Cortex of kidney (tissue), 1 donor: ENCODE data around the gene ATP11C.
"Not testable (repeated sequence)": the region's sequence is repeated elsewhere in the genome, so short reads cannot be mapped to it uniquely, and the experiment has no call there.

Experiments
- DNase-seq: peaks from one replicate; lab custom pipeline; 2025; lab: John Stamatoyannopoulos, UW

ATP11C gene

DNA sequence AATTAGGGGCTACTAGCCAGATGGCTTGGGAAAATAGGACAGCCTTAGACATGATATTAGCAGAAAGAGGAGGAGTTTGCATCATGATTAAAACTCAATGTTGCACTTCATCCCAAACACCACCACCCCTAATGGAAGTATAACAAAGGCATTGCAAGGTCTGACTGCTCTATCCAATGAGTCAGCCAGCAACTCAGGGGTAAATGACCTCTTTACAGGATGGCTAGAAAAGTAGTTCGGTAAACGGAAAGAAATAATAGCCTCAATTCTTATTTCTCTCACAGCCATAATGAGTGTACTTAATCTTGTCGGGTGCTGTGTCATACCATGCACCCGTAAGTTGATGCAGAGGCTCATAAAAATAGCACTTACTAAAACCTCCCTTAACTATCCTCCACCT lies 76.0 kb downstream of the ATP11C start:
- not testable (repeated sequence) for DNase-seq

DNA sequence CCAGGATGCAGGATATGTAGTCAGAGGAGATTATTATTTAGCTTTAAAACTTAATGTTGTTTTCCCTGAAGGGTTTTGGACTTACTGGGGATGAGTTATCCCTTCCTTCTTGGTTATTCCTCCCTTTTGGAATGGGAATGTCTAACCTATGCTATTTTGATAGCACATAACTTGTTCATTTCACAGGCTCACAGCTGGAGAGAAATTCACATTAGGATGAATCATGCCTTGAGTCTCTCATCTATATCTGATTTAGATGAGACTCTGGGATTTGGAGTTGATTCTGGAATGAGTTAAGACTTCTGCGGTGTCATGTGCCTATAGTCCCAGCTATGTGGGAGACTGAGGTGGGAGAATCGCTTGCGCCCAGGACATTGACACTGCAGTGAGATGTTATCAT lies 81.1 kb downstream of the ATP11C start:
- no peak for DNase-seq

DNA sequence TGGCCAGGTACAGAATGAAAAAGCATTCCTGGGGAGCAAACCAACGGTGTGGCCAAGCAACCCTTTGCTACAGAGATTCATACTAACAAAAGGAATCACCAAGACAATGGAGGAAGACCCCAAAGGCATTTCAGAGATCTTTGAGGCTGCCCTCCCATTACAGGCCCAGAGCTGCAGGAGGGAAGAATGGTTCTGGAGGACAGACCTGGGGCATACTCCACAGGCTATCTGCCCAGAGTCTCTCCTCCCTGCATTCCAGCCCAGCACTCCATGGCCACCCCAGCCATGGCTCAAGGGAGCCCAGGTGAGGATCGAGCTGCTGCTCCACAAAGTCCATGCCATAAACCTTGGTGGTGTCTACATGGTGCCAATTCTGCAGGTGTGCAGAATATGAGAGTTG lies 81.9 kb downstream of the ATP11C start:
- no peak for DNase-seq

- no peak for DNase-seq
Measured at GRCh38 chrX:139844884-139845283, 88.0 kb downstream of the ATP11C start.

- DNase-seq: no peak
Measured at GRCh38 chrX:139844163-139844562, 88.7 kb downstream of the ATP11C start.

- DNase-seq: no peak
Measured at GRCh38 chrX:139842326-139843185, 90.3 kb downstream of the ATP11C start.

- not testable (repeated sequence) for DNase-seq
Measured at GRCh38 chrX:139836335-139836734, 96.5 kb downstream of the ATP11C start.

DNA sequence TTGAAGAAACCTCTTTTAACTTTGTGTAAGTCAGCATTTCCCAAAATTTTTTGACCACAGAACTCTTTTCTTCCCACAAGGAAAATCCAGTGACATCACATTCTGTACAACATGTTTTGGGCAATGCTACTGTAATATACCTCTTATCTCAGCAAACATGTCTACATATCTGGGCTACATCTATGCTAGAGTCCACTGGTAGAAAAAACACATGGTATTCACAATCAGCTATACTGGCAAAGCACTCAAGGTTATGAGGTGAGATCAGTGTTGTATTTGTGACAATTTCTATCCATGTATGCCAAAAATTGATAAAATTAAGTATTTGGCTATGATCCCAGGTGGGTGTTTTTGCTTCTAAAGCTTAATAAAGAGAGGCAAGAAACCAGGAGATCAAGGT lies 98.0 kb downstream of the ATP11C start:
- no peak for DNase-seq

GRCh38 chrX:139832718-139833309 lies 100.0 kb downstream of the ATP11C start:
- DNase-seq: no peak

GRCh38 chrX:139831675-139832456 lies 101.0 kb downstream of the ATP11C start:
- DNase-seq: no peak

DNA sequence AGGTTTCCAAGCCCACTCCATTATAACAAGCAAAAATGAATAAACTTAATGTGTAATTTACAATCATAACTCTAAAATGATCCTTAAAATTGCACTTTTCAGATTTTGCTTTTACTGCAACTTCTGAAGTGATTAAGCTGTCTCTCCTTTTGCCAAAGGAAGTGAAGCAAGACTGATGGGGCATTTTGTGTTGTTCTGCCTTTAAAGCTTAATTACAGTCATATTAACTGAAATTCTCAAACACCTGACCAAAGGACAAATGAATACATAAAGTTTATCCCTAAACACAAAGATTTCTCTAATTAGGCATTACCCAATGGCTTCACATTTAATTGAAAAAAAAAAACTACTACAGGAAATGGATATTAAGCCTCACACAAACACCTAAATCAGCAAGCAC lies 101.8 kb downstream of the ATP11C start:
- DNase-seq: no peak

DNA sequence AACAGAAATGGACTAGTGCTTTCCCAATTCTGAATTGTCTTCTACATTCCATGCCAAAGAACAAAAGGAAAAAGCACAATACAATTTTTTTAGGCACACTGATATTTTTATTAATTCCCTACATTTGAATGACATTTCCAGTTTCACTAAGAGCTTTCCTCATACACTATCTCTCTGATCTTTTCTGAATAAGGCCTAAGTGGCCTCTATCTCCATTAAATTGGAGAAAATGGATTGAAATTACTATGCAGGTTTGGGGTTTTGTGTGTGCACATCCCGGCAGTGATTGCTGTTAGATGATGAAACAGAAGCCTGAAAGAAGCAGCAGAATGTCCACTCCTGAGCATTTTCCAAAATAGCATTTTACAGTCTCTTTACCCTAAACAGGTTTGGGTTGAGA lies 104.0 kb downstream of the ATP11C start:
- no peak for DNase-seq

GRCh38 chrX:139828033-139828432 lies 104.8 kb downstream of the ATP11C start:
- DNase-seq: no peak

GRCh38 chrX:139826065-139827044 lies 106.5 kb downstream of the ATP11C start:
- no peak for DNase-seq

DNA sequence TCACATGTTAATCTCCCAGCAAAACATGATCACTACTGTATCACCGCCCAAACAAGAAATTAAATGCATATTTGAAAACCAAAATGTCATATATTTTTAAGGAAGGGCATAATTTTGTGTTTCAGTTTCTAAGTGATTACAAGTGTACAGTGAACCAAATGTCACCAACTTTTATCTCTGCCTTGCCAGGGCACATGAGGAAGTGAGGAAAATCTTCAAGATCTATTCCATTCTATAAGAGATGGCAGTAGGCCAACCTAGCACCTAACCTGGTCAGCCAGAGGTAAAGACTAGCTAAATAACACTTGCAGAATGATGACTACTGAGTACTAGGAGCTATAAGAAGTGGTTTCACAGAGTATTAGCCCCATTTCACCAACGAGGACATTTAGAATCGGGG lies 107.2 kb downstream of the ATP11C start:
- no peak for DNase-seq

- DNase-seq: no peak
Measured at GRCh38 chrX:139823806-139824205, 109.0 kb downstream of the ATP11C start.

GRCh38 chrX:139820358-139820984 lies 112.4 kb downstream of the ATP11C start:
- no peak for DNase-seq

DNA sequence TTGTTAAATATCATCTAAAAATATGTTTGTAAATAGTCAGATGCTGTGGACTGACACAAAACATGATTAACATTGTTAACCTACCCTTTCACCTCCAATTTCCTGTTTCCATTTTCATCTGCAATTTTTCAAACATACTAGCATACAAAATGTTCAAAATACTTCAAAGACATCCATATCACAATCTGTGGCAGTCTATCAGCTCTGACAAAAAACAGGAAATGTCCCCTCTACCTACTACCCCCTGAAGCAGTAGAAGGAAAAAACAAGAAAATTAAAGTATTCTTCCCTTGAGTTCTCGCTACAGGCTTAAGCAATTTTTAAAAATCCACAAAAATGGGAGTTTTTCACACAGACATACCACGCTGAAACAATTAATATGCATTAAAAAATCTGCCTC lies 116.6 kb downstream of the ATP11C start:
- DNase-seq: no peak

DNA sequence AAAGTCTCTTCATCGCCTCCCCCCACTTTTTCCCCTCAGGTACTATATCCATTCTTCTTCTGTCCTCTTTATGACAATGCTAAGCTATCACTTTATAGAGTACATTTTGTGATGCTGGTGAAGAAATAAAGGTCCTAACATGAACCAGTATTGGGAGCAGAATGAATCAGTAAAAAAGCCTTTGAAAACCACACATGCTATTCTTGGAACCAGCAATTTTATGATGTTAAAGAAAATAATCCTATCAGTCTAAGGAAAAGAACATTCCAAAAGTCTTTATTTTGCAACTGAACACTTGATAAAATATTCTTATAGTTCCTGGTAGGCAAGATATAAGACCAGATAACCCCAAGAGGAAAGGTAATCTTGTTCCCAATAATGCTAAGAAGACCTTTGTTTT lies 117.1 kb downstream of the ATP11C start:
- DNase-seq: no peak

DNA sequence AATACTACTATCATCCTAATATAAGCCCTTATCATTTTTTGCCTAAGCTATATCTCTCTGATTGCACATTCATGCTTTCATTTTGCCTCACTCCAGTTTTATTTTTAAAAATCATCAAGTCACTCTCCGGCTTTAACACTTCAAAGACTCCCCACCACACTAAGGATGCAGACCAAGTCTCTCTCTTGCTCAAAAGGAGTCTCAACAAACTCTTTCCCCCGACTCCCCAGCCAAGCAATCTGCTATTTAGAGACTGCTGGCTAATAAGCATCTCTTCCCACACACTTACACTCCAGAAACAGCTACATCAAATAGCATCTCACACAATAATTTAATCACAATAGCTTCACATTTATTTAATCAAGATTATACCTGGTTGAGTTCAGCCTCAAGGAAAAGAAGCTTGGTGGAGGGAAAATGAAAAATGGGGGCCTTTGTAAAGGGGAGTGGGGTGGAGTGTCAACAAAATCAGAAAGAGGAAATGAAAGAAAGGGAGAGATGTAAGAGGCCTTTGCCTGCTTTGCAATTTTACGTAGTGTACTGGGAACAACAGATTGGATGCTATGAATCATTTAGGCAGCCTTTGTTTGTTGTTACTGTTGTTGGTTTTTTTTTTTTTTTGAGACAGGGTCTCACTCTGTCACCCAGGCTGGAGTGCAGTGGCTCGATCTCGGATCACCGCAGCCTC lies 120.8 kb downstream of the ATP11C start:
- no peak for DNase-seq

- no peak for DNase-seq
Measured at GRCh38 chrX:139804482-139804881, 128.4 kb downstream of the ATP11C start.
